ENCODE data around the gene MINDY4. TPM values are rescaled to one million over a fixed set of nuclear protein-coding genes. Genes with fewer than 3 reads are reported as not detected.

Gene MINDY4
- polyA plus RNA-seq, 1 donor, result 12.2 TPM

DNA sequence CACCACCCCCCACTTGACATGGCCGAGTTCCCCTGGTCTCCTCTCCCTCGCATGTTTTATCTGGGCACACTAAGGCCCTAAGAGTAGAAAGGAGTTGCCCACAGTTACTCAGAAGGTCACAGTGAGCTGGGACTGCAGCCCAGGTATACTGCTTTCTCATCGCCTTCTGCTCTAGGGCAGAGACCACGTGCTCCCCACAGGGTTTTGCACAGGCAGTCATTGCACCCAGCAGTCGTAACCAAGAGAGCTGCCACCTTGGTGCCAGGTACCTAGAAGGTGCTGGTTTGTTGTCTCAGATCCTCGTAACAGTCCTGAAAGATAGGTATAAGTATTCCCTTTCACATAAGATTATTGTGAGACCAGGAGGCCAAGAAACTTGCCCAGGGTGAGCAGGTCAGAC is 1.8 kb downstream of the MINDY4 start:
- DNase-seq, result no peak

DNA sequence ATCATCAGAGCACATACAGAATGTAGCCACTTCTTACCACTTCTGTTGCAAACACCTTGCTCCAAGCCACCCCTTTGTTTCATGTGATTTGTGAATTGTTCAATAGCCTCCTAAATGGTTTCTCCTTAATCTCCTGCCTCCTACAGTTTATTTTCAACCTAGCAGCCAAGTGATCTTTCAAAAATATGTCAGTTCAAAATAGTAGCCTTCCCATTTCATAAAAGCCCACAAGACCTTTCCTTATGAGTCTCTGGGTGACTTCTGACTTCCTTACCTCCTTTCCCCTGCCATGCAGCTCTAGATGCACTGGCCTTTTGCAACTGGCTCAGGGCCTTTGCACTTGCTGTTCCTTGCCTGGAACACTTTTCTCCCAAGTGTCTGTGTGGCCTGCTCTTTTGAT is 4.8 kb downstream of the MINDY4 start:
- no peak for DNase-seq

DNA sequence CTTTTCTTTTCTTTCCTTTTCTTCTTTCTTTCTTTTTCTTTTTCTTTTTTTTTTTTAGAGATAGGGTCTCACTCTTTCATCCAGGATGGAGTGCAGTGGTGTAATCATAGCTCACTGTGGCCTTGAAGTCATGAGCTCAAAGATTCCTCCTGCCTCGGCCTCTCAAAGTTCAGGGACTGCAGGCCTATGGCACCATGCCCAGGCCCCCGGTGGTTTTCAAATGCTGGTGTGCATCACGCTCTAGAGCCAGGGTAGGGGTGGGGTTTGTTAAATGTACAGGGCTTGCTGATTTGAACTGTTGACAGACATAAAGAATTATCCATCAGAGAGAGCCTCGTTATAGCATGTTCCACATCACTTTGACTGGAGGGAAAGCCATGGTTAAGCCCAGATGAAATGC is 5.8 kb downstream of the MINDY4 start:
- DNase-seq, result no peak

DNA sequence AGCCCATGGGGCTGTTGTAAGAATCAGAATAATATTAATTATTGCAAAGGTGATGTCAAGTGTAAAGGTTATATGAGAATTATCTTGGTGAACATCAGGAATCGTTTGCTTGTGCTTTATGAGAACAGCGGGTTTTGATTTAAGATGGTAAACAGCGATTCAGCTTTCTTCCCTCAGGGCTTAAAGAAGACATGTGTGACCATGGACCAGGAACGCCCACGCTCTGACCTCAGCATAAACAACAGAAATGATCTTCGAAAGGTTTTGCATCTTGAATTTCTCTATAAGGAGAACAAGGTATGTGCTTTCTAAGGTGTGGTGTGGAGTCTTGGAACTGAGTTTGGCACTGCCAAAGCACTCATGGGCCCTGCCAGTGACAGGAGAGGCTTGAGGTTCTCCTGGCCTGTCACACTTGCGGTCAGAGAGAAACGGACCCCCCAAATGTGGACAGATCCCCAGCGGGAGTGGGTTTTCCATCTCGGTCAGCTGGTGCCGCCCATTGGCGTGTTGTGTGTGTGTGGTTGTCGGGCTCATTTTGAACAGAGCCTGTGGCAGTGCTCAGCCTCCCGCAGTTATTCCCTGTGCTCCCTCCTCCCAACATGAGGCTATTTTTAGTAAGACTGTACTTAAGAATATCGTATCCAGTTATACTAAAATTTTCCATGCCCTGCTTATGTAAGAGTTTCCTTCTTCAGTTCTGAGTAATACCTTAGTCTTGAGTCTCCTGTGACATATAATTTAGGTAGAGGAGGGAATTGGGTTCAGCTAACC is 7.2 kb downstream of the MINDY4 start:
- no peak for DNase-seq

DNA sequence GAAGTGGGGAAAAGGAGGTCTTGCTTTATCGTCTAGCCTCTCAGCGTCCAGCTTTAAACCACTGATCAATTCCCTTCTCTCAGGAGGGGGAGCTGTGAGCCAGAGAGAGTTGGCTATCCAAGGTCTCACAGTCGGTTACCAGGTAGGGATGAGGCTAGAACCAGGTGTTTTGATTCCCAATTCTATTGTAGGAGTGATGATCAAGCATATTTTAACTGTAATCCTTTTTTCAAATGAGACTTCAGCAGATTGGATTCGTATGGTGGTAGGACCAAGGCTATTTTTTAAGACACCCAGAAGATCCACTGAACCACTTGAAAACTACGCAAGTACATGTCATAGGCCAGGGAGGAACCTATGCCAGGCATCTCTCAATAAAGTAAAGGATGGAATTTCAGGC is 8.4 kb downstream of the MINDY4 start:
- DNase-seq, result no peak

DNA sequence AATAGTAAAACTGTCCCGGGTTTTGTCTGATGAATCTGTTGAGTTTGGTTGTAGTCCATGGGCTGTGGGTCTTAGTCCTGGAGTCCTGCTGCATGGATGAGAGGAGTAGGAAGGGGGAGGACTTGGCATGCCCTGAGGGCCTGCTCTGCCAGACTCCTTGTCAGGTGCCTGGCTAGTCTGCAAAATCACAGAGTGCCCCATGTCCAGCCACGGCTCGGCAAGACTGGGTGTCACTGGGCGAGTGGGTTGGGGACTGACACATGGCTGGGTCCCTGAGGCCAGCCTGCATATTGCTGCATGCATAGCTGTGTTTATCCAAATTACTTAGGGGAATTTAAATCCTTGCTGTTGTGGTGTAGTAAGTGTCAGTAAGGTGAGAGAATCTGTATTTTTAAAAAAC is 9.7 kb downstream of the MINDY4 start:
- no peak for DNase-seq

DNA sequence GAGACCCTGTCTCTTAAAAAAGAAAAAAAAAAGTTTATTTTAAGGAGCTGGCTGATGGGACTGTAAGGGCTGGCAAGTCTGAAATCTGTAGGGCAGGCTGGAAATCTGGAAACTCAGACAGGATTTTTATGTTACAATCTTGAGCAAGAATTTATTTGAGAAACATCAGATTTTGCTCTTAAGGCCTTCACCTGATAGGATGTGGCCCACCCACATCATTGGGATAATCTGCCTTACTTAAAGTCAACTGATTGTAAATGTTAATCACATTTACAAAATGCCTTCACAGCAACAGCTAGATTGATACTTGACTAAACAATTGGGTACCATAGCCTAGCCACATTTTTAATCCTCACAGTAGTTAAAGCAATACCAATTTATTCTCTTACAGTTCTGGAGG is 11.5 kb downstream of the MINDY4 start:
- no peak for DNase-seq

DNA sequence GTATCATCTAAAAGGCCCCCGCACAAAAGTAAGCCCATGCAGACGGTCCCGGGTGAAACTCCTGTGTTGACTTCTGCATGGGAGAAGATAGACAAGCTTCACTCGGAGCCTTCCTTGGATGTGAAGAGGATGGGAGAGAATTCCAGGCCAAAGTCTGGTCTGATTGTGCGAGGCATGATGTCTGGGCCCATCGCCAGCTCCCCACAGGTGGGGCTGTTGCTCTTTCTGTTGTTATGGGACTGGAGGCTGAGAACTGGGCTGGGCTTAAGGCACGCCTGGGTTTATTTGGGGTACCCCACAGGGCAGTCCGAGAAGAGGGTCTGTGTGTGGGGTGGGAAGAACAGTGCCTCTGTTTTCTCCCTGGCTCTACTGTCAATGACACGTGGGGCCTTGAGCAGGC is 14.6 kb downstream of the MINDY4 start:
- no peak for DNase-seq

DNA sequence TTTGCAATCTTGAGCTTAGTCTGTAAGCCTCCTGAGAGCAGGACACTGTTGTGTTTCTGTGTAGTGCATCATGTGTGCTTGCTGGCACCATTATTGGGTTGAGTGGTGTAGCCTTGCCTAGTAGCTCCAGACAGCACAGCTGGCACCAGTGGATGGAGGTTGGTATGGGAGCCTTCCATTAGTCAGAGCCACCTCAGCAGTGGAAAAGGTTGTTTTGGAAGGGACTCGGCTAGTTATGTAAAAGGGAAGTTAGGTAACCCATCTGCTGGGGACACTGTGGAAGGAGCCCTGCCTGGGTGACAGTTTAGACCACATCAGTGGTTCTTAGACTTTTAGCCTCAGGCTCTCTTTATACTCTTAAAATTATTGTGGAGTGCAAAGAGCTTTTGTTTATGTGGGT is 16.3 kb downstream of the MINDY4 start:
- DNase-seq, result no peak

DNA sequence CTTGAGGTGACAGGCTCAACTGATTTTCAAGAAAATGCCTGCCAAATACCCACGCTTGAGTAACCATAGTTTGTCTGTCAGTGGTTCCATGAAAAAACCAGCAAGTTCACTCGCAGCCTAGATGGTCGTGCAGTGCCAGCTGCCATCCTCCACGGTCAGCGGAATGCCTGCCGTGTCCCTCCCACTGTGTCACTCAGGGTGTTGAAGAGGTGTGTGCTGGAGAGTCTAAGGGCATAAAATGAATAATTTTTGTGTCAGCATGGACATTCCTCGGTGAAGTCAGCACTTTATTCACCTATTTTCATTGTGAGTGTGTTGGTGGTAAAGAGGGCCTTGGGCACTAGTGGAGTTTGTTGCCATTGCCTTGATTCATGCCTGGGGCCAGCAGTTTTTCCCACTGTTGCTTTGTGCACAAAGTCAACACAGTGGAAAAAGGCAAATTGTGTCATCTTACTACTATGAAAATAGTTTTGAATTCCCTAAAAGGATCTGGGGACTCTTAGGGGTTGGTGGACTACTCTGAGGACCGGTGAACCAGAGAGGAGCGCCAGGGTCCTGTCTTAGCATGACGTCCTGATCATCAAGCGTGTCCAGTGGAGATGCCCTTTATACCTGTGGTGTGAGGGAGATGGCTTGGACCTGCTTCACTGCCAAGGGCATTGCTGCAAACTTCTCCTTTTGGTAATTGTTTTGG is 17.6 kb downstream of the MINDY4 start:
- no peak for DNase-seq

DNA sequence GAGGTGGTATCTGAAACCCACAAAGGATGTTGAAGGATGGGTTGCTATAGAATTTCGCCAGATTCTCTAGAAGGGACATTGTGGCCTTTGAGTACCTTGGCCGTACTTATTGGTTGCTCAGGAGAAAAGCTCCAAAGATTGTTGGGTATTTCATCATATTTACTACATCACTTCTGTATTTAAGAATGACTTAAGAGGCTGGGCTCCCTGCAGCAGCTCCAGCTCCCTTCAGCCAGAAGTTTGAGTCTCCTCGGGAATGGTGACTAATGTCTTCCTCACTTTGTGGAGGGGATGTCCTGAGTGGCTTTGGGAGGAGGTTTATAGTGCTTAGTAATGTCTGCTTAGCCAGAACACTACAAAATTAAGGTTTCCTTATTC is 18.1 kb downstream of the MINDY4 start:
- DNase-seq, result no peak

DNA sequence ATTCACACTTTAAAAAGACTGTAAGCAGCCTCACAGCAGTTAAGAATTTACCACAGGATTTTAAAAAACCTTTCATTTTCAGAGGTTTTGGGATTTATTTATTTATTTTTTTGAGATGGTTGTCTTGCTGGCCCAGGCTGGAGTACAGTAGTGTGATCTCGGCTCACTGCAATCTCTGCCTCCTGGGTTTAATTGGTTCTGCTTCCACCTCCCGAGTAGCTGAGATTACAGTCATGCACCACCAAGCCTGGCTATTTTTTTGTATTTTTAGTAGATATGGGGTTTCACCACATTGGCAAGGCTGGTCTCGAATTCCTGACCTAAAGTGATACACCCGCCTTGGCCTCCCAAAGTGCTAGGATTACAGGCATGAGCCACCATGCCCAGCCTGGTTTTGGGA is 19.1 kb downstream of the MINDY4 start:
- DNase-seq, result no peak

DNA sequence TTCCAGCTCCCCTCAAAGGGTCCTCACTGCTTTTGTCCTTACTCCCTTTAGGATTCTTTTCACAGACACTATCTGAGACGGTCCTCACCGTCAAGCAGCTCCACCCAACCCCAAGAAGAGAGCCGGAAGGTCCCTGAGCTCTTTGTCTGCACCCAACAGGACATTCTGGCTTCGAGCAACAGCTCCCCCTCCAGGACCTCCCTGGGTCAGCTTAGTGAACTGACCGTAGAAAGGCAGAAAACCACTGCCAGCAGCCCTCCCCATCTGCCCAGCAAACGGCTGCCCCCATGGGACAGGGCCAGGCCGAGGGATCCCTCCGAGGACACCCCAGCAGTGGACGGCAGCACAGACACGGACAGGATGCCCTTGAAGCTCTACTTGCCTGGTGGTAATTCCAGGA is 19.9 kb downstream of the MINDY4 start:
- DNase-seq, result no peak

DNA sequence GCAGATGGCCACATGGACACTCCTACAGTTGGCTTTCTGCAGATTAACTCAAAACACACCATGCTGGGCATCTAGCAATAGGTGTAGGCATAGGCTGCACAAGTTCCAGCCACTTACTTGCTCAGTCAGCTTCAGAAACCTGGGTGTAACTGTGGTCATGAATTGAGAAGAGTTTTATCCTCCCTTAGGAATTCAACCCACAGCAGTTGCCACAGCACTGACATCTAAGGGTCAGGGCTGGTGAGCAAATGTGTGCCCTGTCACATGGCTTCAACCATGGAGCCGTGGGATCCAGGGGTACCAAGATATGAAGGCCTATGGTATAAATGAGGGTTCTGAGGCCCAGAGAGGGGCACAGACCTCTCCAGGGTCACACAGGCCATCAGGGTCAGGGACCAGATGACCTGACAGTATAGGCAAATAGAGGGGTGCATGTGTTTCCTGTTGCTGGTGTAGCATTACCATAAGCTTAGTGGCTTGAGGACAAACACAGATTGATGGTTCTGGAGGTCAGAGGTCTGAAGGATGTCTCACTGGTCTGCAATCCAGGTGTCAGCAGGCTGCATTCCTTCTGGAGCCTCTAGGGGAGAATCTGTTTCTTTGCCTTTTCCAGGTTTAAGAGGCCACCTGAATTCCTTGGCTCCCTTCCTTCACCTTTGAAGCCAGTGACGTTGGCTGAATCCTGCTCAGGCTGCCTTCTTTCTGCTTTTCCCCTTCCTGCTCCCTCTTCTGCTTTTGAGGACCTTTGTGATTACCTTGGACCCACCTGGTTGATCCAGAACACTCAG is 24.1 kb downstream of the MINDY4 start:
- no peak for DNase-seq

DNA sequence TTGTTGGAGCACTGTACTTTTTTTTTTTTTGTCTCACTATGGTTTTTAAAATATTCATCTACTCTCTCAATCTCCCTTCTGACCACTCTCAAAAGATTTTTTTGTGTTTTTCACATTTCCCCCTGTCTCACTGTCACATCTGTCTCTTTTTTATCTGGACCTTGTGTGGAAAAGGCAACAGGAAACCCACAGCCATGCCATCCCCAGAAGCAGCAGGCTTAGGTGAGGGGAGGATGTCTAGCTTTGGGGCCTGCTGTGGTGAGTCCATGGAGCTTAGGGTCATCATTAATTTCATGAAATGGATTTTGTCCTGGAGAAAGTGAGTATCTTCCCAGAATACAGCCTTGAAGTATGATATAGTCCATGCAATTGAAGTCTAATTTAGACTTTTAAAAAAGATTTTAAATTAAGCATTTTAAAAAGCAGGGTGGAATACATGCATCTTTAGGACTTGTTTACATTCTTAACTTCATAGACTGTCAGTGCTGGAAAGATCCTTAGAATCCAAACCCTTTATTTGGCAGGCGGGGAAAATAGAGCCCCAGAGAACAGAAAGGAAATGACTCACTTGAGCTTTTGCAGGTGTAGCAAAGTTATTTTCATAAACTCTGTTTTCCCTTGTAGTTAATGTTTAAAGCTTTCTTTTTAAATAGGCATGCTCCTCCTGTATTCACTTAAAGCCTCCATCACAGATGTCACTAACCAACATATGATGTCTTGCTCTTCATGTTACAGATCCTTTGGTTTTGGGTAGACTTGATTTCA is 25.1 kb downstream of the MINDY4 start:
- no peak for DNase-seq

DNA sequence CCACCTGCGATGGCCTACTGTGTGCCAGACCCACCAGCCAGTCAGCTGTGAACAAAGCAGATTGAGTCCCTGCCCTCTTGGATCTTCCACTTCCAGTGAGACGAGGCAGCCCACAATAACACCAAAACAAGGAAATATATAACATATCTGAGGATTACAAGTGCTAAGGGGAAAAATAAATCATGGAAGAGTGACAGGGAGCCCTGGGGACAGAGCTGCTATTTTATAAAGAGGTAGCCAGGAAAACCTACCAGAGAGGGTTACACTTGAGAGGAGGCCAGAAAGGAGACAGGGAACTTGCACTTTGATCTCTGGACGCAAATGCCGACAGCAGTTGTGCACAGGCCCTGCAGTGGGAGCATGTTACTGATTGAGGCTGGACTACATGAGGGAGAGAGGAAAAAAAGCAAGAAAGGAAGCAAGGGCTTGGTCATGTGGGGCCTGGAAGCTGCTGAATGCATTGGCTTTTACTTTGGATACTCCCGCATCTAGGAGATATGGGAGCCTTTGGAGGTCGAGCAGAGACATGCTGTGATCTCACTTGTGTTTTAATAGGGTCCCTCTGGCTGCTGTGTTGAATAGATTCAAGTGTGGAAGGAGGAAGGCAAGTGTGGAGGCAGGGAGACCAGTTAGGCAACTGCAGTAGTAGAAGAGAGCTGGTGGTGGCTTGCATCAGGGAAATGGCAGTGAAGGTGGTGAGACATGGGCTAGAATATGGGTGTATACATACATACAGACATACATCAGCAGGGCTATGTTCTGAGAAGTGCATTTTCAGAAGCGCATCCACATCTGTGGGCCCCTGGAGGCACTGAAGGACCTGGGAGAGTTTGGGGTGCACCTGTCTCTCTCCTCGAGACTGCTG is 26.2 kb downstream of the MINDY4 start:
- no peak for DNase-seq

DNA sequence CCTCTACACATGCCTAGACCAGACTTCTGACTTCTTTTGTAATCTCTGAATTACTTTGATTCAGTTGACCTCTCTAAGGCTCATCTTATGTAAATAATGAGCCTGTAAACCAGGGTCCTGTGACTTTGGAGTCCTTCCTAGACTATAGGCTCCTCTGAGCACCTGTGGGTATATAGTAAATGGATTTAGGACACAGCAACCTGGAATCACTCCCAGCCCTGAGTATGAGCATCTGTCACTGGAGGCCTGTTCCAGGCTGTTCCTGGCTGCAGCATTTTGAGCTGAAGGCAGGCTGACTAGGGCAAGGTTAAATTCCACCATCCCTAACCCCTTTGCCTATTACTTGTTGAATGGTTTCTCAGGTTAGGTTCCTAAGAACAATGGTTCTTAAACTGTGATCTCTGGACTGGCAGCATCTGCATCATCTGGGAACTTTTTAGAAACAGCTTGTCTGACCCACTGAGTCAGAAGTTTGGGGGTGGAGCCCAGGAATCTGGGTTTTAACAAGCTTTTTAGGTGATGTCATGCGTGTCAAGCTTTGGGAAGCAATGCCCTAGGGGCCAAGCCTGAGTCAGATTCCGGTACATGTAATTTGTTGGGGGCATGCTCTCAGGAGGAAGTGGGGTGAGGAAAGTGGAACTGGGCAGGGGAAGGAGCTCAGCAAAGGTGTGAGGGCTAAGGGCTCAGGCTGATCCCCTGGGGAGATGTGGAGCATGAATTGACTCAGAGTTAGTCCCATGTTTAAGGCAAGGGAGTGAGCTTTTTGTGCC is 28.2 kb downstream of the MINDY4 start:
- no peak for DNase-seq

DNA sequence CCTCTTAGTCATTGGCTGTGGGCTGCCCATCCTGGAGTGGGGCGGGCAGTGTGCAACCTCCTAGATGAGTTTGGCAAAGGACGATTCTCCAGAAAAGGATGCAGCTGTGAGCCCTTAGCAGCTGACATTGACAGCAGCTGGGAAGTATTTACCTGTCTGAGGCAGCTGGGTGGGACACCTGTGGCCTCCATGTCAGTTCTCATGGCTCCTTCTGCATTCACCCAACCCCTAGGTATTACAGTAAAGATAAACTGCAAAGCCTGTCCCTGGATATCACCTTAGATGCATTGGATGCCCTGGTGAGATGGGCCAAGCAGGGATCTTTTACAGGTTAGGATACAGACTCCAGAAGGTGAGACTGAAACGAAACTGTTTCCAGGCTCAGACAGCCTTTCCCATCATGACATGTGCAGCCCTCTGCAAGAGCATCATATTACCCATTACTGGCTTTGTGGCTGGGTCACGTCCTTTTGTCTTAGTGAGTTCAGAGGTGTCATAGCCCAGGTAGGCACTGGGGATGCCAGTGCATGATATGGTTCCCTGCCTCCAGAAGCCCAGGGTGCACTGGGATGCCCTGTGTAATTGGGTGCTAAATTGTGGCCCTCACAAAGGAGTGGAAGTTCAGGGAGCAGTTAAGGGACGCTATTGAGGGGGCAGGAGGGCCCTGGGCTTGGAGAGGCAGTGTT is 28.9 kb downstream of the MINDY4 start:
- no peak for DNase-seq

DNA sequence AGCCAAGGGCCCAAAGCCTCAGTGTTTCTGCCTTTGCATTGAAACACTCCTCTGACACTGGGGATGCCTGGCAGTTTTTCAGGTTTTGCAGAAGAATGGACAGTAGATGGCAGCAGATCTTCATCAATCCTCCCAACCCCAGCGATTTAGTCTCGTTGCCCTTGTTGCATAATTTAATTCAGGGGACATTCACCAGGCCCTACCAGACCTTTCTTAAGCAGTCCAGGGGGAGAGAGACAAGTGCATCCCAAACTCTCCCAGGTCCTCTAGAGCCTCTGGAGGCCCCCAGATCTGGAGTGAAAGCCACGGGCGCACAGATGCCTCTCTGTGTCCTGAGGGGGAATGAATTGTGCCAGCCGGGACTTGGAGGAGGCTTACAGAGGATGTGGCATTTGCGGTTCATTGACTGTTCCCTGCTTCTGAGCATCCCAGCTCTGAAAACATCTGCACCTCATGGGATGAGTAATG is 29.6 kb downstream of the MINDY4 start:
- DNase-seq, result peak; percentile 75

DNA sequence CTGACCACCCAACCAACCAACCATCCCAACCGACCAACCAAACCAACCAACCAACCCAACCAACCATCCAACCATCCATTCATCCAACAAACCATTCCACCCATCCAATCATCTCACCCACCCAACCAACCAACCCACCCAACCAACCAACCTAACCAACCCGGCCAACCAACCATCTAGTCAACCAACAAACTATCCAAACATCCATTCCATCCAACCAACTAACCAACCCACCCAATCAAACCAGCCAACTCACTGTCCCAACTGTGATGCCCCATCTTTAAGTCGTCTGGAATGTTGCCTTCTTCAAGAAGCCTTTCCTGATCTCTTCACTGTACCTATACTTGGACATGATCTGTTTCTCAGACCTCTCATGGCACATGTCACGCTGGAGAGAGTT is 31.6 kb downstream of the MINDY4 start:
- DNase-seq, result no peak

All from left kidney (tissue), 2 donors.